ENCODE results near the gene SH3BP5.

Gene SH3BP5

GRCh38 chr3:15207836-15208504 is 124.4 kb downstream of the SH3BP5 start:
- no peak for DNase-seq (ENCODE audit: extremely low read depth, insufficient read length)
- H3K27me3 ChIP-seq (replicated peaks; ENCODE audit: control insufficient read depth, insufficient read depth, low read length): no peaks in the 10 kb centered on the region

GRCh38 chr3:15206662-15207576 is 125.5 kb downstream of the SH3BP5 start:
- peak; percentile 20 for DNase-seq (ENCODE audit: extremely low read depth, insufficient read length)
- Histone ChIP-seq H3K27me3 (replicated peaks; ENCODE audit: control insufficient read depth, insufficient read depth, low read length) (no peaks in the 10 kb centered on the region), H3K36me3 (ENCODE audit: control insufficient read depth, insufficient read depth, low read length) (no peaks in the 10 kb centered on the region), H3K4me3 (replicated peaks; ENCODE audit: low read depth, low read length) (peak overlapping the region; percentile 93)
- TF ChIP-seq CTCF (IDR thresholded peaks at IDR 0.05; ENCODE audit: insufficient read depth, low read length, poor library complexity, severe bottlenecking): no peak

More at GRCh38 chr3:15207836-15208504, 124.4 kb downstream of the SH3BP5 start:
- Histone ChIP-seq H3K4me3 (replicated peaks; ENCODE audit: low read depth, low read length) (peak overlapping the region; percentile 93), H3K36me3 (ENCODE audit: control insufficient read depth, insufficient read depth, low read length) (no peaks in the 10 kb centered on the region)
- TF ChIP-seq CTCF (IDR thresholded peaks at IDR 0.05; ENCODE audit: insufficient read depth, low read length, poor library complexity, severe bottlenecking): no peak

GRCh38 chr3:15205934-15206661 is 126.3 kb downstream of the SH3BP5 start, which contains the start of gene CAPN7:
CAPN7 (plus strand) TSS chr3:15206246; CDS start chr3:15206496, 250 bp downstream.
- peak; percentile 42 for TF ChIP-seq CTCF (IDR thresholded peaks at IDR 0.05; ENCODE audit: insufficient read depth, low read length, poor library complexity, severe bottlenecking)
- DNase-seq (ENCODE audit: extremely low read depth, insufficient read length): peak; percentile 97

GRCh38 chr3:15205482-15205933 is 126.9 kb downstream of the SH3BP5 start:
- no peak for DNase-seq (ENCODE audit: extremely low read depth, insufficient read length)
- peak overlapping the region; percentile 67 for H3K4me3 ChIP-seq (replicated peaks; ENCODE audit: low read depth, low read length)
- H3K27me3 ChIP-seq (replicated peaks; ENCODE audit: control insufficient read depth, insufficient read depth, low read length): no peaks in the 10 kb centered on the region
- no peaks in the 10 kb centered on the region for H3K36me3 ChIP-seq (ENCODE audit: control insufficient read depth, insufficient read depth, low read length)
- TF ChIP-seq CTCF (IDR thresholded peaks at IDR 0.05; ENCODE audit: insufficient read depth, low read length, poor library complexity, severe bottlenecking): no peak

More at GRCh38 chr3:15205934-15206661, 126.3 kb downstream of the SH3BP5 start, which contains the start of gene CAPN7:
- H3K36me3 ChIP-seq (ENCODE audit: control insufficient read depth, insufficient read depth, low read length): no peaks in the 10 kb centered on the region
- peak within 1 kb of the TSS; percentile 93 for H3K4me3 ChIP-seq (replicated peaks; ENCODE audit: low read depth, low read length)
- no peaks in the 10 kb centered on the region for H3K27me3 ChIP-seq (replicated peaks; ENCODE audit: control insufficient read depth, insufficient read depth, low read length)

All from GM06990 (cell line).